ENCODE measurements around the gene KLRK1. TPM values are rescaled to one million over a fixed set of nuclear protein-coding genes. Genes with fewer than 3 reads are reported as not detected.

KLRK1 gene
- total and polyA plus RNA-seq, 2 of the 4 experiments (the other 2 are of a cell fraction), result not detected

DNA sequence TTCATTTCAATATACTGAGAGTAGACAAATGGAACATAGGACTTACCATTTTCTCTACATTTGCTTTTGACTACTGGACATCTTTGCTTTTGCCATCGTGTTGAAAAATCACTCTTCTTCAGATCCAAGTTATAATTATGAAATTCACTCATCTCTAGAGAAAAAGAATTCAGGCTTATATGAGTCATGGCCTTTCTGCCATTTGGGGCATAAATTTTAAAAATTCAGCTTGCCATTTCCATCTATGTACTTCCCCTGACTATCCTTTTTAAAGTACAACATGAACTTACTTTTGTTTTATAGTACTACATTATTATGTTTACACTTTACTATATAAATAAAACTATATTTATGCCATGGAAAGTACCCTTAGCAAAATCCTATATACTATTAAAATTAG, 3.0 kb downstream of the KLRK1 start:
- Histone ChIP-seq H3K4ac (ENCODE audit: low read depth, low read length) (no peak overlapping the region), H2BK15ac (ENCODE audit: low read depth, low read length) (no peak overlapping the region), H3K14ac (replicated peaks; ENCODE audit: low read depth, low read length) (no peak overlapping the region), H3K23ac (ENCODE audit: low read depth, low read length) (no peak overlapping the region), H3K4me2 (ENCODE audit: low read depth, low read length) (no peak overlapping the region), H2BK120ac (ENCODE audit: low read depth, low read length) (no peak overlapping the region), H3K4me3 (ENCODE audit: insufficient read depth, low read depth, low read length) (no peak overlapping the region), H3K9me3 (ENCODE audit: control insufficient read depth, insufficient read depth, low read length) (no peaks in the 10 kb centered on the region), H2AK5ac (ENCODE audit: low read depth, low read length) (no peak overlapping the region), H3K9me1 (ENCODE audit: insufficient read depth, low read length) (no peaks in the 10 kb centered on the region), H3K18ac (ENCODE audit: low read depth, low read length) (no peak overlapping the region), H2BK5ac (ENCODE audit: low read depth, low read length, poor library complexity, severe bottlenecking) (no peak overlapping the region), H4K20me1 (ENCODE audit: insufficient read depth, low read length) (no peaks in the 10 kb centered on the region), H3K36me3 (ENCODE audit: control insufficient read depth, insufficient read depth, low read length) (no peaks in the 10 kb centered on the region), H4K8ac (ENCODE audit: low read depth in 2 of 2, low read length in 2 of 2) (no peak overlapping the region), H4K5ac (ENCODE audit: low read depth, low read length) (no peak overlapping the region), H3K9ac (ENCODE audit: low read depth, low read length) (no peak overlapping the region), H2BK20ac (ENCODE audit: low read depth, low read length) (no peak overlapping the region), H3K56ac (ENCODE audit: extremely low read depth, insufficient read depth, low read length) (no peak overlapping the region), H3K27ac (ENCODE audit: insufficient read depth, low read length) (no peak overlapping the region), H2AK9ac (replicated peaks; ENCODE audit: low read depth, low read length, poor library complexity) (no peak overlapping the region), H3K27me3 (ENCODE audit: control insufficient read depth, insufficient read depth, low read length) (no peaks in the 10 kb centered on the region), H3K79me1 (ENCODE audit: low read depth in 1 of 2, low read length in 2 of 2) (no peaks in the 10 kb centered on the region), H4K91ac (ENCODE audit: insufficient read depth, low read depth, low read length) (no peak overlapping the region), H3K4me1 (ENCODE audit: control insufficient read depth, insufficient read depth, low read length) (no peaks in the 10 kb centered on the region), H2AFZ (replicated peaks; ENCODE audit: low read length, poor library complexity) (no peak overlapping the region)
- dilution Hi-C loops (cut with HindIII; ENCODE audit: low sequenced_read_pairs, unreplicated experiment), result no loop called here
- WGBS, 2 experiments (ENCODE audit: extremely low coverage in 2 of 2, insufficient read length in 1 of 2), result no CpG with 5 or more reads among the region's 1 CpG
- BruUV-seq (replicated peaks), result no TSS peak
- CTCF ChIA-PET, result no interaction called here
- intact Hi-C loops (cut with micrococcal nuclease), result no loop called here
- TF ChIP-seq, protein P1, sequence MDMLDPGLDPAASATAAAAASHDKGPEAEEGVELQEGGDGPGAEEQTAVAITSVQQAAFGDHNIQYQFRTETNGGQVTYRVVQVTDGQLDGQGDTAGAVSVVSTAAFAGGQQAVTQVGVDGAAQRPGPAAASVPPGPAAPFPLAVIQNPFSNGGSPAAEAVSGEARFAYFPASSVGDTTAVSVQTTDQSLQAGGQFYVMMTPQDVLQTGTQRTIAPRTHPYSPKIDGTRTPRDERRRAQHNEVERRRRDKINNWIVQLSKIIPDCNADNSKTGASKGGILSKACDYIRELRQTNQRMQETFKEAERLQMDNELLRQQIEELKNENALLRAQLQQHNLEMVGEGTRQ (IDR thresholded peaks at IDR 0.05; ENCODE audit: low read depth, low read length), result no peak
- TF ChIP-seq, protein P2, sequence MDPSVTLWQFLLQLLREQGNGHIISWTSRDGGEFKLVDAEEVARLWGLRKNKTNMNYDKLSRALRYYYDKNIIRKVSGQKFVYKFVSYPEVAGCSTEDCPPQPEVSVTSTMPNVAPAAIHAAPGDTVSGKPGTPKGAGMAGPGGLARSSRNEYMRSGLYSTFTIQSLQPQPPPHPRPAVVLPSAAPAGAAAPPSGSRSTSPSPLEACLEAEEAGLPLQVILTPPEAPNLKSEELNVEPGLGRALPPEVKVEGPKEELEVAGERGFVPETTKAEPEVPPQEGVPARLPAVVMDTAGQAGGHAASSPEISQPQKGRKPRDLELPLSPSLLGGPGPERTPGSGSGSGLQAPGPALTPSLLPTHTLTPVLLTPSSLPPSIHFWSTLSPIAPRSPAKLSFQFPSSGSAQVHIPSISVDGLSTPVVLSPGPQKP (IDR thresholded peaks at IDR 0.05; ENCODE audit: borderline replicate concordance, low read depth, low read length), result no peak
- no peak for TF ChIP-seq MAFK (IDR thresholded peaks at IDR 0.05; ENCODE audit: low read depth, low read length)
- no peak for TF ChIP-seq SMC3 (IDR thresholded peaks at IDR 0.05; ENCODE audit: low read depth, low read length)
- no peak for TF ChIP-seq CHD1 (IDR thresholded peaks at IDR 0.05; ENCODE audit: low read depth, low read length)
- no peak for TF ChIP-seq BHLHE40 (IDR thresholded peaks at IDR 0.05; ENCODE audit: low read depth, low read length)
- TF ChIP-seq MXI1 (IDR thresholded peaks at IDR 0.05; ENCODE audit: borderline replicate concordance, low read depth, low read length), result no peak
- no peak for TF ChIP-seq RFX5 (IDR thresholded peaks at IDR 0.05; ENCODE audit: low read depth, low read length)
- TF ChIP-seq RCOR1 (IDR thresholded peaks at IDR 0.05; ENCODE audit: insufficient replicate concordance, low read length), result no peak
- no peak for TF ChIP-seq POLR2A (IDR thresholded peaks at IDR 0.05; ENCODE audit: low read depth, low read length)
- TF ChIP-seq, protein P3, sequence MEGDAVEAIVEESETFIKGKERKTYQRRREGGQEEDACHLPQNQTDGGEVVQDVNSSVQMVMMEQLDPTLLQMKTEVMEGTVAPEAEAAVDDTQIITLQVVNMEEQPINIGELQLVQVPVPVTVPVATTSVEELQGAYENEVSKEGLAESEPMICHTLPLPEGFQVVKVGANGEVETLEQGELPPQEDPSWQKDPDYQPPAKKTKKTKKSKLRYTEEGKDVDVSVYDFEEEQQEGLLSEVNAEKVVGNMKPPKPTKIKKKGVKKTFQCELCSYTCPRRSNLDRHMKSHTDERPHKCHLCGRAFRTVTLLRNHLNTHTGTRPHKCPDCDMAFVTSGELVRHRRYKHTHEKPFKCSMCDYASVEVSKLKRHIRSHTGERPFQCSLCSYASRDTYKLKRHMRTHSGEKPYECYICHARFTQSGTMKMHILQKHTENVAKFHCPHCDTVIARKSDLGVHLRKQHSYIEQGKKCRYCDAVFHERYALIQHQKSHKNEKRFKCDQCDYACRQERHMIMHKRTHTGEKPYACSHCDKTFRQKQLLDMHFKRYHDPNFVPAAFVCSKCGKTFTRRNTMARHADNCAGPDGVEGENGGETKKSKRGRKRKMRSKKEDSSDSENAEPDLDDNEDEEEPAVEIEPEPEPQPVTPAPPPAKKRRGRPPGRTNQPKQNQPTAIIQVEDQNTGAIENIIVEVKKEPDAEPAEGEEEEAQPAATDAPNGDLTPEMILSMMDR (conservative IDR thresholded peaks at IDR 0.05; ENCODE audit: low read depth, low read length), result no peak
- TF ChIP-seq CEBPB (IDR thresholded peaks at IDR 0.05; ENCODE audit: low read depth, low read length), result no peak
- TF ChIP-seq MAZ (IDR thresholded peaks at IDR 0.05; ENCODE audit: borderline replicate concordance, low read depth, low read length), result no peak
- TF ChIP-seq FOS (IDR thresholded peaks at IDR 0.05; ENCODE audit: low read depth, low read length), result no peak
- TF ChIP-seq RAD21 (IDR thresholded peaks at IDR 0.05; ENCODE audit: low read length), result no peak
- TF ChIP-seq NFE2L2 (IDR thresholded peaks at IDR 0.05; ENCODE audit: low read depth, low read length), result no peak
- in situ Hi-C loops (cut with MboI; ENCODE audit: low sequenced_read_pairs), result no loop called here
- DNase-seq (no peak), ATAC-seq (ENCODE audit: low read depth) (no peak)
- POLR2A ChIA-PET (ENCODE audit: unreplicated experiment), result no interaction called here
